ENCODE data around the gene CGNL1. TPM values are rescaled to one million over a fixed set of nuclear protein-coding genes. Genes with fewer than 3 reads are reported as not detected.

The CGNL1 gene
- total RNA-seq, 1 donor from 2014 or later = 2.8 TPM

- Histone ChIP-seq H3K36me3 (ENCODE audit: control insufficient read depth, insufficient read depth, low read length) (no peaks in the 10 kb centered on the region), H3K27me3 (ENCODE audit: control insufficient read depth, insufficient read depth, low read length) (no peaks in the 10 kb centered on the region), H3K4me3 (ENCODE audit: low read depth, low read length) (no peak overlapping the region)
- no peak for TF ChIP-seq CTCF (IDR thresholded peaks at IDR 0.05; ENCODE audit: insufficient read depth, low read length, poor library complexity, severe bottlenecking)
- no peak for DNase-seq (ENCODE audit: low read depth)
Measured at GRCh38 chr15:57424628-57425405, 48.5 kb downstream of the CGNL1 start.

DNA sequence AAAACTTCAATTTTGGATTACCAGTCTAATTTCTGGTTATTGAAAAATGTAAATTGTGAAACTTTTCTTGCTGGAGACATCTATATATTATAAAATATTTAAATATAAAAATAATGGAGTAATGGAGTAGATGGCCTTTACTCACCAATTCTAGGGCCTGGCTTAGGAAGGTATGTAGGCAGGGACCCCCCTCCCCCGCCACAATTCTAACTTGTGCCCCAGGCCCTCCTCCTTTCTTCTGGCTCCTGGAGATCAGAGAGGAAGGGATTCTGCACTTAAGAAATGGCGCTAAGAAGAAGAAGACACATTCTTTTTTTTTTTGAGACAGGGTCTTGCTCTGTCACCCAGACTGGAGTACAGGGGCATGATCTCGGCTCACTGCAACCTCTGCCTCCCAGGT, 49.5 kb downstream of the CGNL1 start:
- no peak for TF ChIP-seq CTCF (IDR thresholded peaks at IDR 0.05; ENCODE audit: insufficient read depth, low read length, poor library complexity, severe bottlenecking)
- Histone ChIP-seq H3K4me3 (ENCODE audit: low read depth, low read length) (no peak overlapping the region), H3K27me3 (ENCODE audit: control insufficient read depth, insufficient read depth, low read length) (no peaks in the 10 kb centered on the region), H3K36me3 (ENCODE audit: control insufficient read depth, insufficient read depth, low read length) (no peaks in the 10 kb centered on the region)
- DNase-seq (ENCODE audit: low read depth) = no peak

DNA sequence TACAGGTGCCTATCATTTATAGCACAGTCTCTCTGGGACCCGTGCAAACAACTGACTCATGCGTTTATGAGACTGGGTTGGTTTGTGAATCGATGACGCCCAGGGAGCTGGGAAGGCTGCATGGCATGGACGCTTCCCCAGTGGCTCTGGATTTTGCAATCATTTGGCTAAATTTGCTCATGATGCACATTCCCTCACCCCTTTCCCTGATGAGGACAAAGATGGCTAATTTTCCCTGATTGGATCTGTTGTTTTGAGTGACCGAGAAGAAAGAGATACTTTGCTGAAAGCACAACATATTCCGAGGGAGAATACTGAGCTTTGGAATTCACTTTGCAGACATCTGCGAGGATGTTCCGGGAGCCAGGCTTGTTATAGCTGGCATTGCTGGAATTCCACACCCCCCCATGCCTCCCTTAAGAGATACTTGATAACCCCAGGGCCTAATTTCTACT, 51.1 kb downstream of the CGNL1 start:
- DNase-seq (ENCODE audit: low read depth) = no peak
- TF ChIP-seq CTCF (IDR thresholded peaks at IDR 0.05; ENCODE audit: insufficient read depth, low read length, poor library complexity, severe bottlenecking) = no peak
- no peaks in the 10 kb centered on the region for H3K36me3 ChIP-seq (ENCODE audit: control insufficient read depth, insufficient read depth, low read length)
- no peak overlapping the region for H3K4me3 ChIP-seq (ENCODE audit: low read depth, low read length)
- H3K27me3 ChIP-seq (ENCODE audit: control insufficient read depth, insufficient read depth, low read length) = no peaks in the 10 kb centered on the region

- no peak for DNase-seq (ENCODE audit: low read depth)
- no peaks in the 10 kb centered on the region for H3K27me3 ChIP-seq (ENCODE audit: control insufficient read depth, insufficient read depth, low read length)
- no peaks in the 10 kb centered on the region for H3K36me3 ChIP-seq (ENCODE audit: control insufficient read depth, insufficient read depth, low read length)
- H3K4me3 ChIP-seq (ENCODE audit: low read depth, low read length) = no peak overlapping the region
- TF ChIP-seq CTCF (IDR thresholded peaks at IDR 0.05; ENCODE audit: insufficient read depth, low read length, poor library complexity, severe bottlenecking) = no peak
Measured at GRCh38 chr15:57432141-57432741, 55.9 kb downstream of the CGNL1 start.

- Histone ChIP-seq H3K27me3 (ENCODE audit: control insufficient read depth, insufficient read depth, low read length) (no peaks in the 10 kb centered on the region), H3K36me3 (ENCODE audit: control insufficient read depth, insufficient read depth, low read length) (no peaks in the 10 kb centered on the region), H3K4me3 (ENCODE audit: low read depth, low read length) (no peak overlapping the region)
- no peak for TF ChIP-seq CTCF (IDR thresholded peaks at IDR 0.05; ENCODE audit: insufficient read depth, low read length, poor library complexity, severe bottlenecking)
- no peak for DNase-seq (ENCODE audit: low read depth)
Measured at GRCh38 chr15:57436166-57436565, 59.9 kb downstream of the CGNL1 start.

Data from kidney epithelial cell (primary cell).